ENCODE results near the gene ATP6AP1. TPM values are rescaled to one million over a fixed set of nuclear protein-coding genes. Genes with fewer than 3 reads are reported as not detected.

Gene ATP6AP1
- total and polyA plus RNA-seq, 2 donors (not counting 1 experiment from before 2014, with no cell fraction given), result 47.1 to 57.7 TPM

- Mint-ChIP-seq H3K9me3 (ENCODE audit: insufficient read depth) (no peaks in the 10 kb centered on the region), H3K4me3 (peak overlapping the region; percentile 79), H3K27me3 (no peaks in the 10 kb centered on the region), H3K27ac (peak overlapping the region; percentile 88), H3K4me1 (peaks cover 31% of the 10 kb centered on the region)
- Histone ChIP-seq H3K4me2 (replicated peaks; ENCODE audit: low read depth, low read length, poor library complexity, severe bottlenecking) (peak overlapping the region; percentile 77), H4K20me1 (ENCODE audit: control insufficient read depth, insufficient read depth, low read length, poor library complexity, severe bottlenecking) (no peaks in the 10 kb centered on the region), H3K79me2 (ENCODE audit: control insufficient read depth, insufficient read depth, low read length) (no peaks in the 10 kb centered on the region), H3K4me1 (ENCODE audit: control insufficient read depth in 2 of 2, insufficient read depth in 2 of 2, low read length in 2 of 2) (peaks cover 8 to 38% of the 10 kb centered on the region in 2 donors), H3K27me3 (replicated peaks in 1 of 4; ENCODE audit: control extremely low read depth in 1 of 4, control insufficient read depth in 3 of 4, insufficient read depth in 4 of 4, low read length in 3 of 4) (no peaks in the 10 kb centered on the region), H3K27ac (ENCODE audit: low read length in 2 of 2) (peak overlapping the region; percentile 69), H2AFZ (ENCODE audit: insufficient read depth, low read depth, low read length, poor library complexity, severe bottlenecking) (peak overlapping the region; percentile 60), H3K9ac (ENCODE audit: low read length) (peak overlapping the region; percentile 37), H3K9me3 (ENCODE audit: control extremely low read depth in 1 of 3, control insufficient read depth in 2 of 3, insufficient read depth in 1 of 3, low read length in 2 of 3) (no peaks in the 10 kb centered on the region), H3K36me3 (replicated peaks in 1 of 2; ENCODE audit: control extremely low read depth in 1 of 2, control insufficient read depth in 1 of 2, extremely low read depth in 1 of 2, insufficient read depth in 2 of 2, low read length in 1 of 2) (peaks cover 0 to under 1% of the 10 kb centered on the region in 2 experiments), H3K4me3 (ENCODE audit: control extremely low read depth in 1 of 5, extremely low read depth in 1 of 5, insufficient read depth in 1 of 5, low read depth in 2 of 5, low read length in 4 of 5) (peak overlapping the region; percentile 28 to 45 (median 36))
- no peak for DNase-seq
- TF ChIP-seq EZH2 (IDR thresholded peaks at IDR 0.05; ENCODE audit: borderline replicate concordance, insufficient read depth, low read depth, low read length, poor library complexity, severe bottlenecking), result no peak
- peak; percentile 3 for ATAC-seq (ENCODE audit: low read depth)
- POLR2A ChIA-PET, result interaction anchor here (0.8 to 4.5 kb wide), 3 partner anchors 10 to 139 kb away, joined by 3 to 31 read pairs (median 3); partner anchors contain the start of genes IKBKG and RPL10
- 40% methylated on average over 2 of the region's 10 CpGs for WGBS (ENCODE audit: insufficient coverage)
- intact Hi-C loops (cut with micrococcal nuclease), result no loop called here
- CTCF ChIA-PET, result interaction anchor here (0.6 to 2.4 kb wide), 3 partner anchors 9 to 604 kb away, joined by 3 to 7 read pairs (median 3); partner anchors contain the start of gene RPL10
Observed at GRCh38 chrX:154408659-154409221, 19.7 kb upstream of the ATP6AP1 start.

DNA sequence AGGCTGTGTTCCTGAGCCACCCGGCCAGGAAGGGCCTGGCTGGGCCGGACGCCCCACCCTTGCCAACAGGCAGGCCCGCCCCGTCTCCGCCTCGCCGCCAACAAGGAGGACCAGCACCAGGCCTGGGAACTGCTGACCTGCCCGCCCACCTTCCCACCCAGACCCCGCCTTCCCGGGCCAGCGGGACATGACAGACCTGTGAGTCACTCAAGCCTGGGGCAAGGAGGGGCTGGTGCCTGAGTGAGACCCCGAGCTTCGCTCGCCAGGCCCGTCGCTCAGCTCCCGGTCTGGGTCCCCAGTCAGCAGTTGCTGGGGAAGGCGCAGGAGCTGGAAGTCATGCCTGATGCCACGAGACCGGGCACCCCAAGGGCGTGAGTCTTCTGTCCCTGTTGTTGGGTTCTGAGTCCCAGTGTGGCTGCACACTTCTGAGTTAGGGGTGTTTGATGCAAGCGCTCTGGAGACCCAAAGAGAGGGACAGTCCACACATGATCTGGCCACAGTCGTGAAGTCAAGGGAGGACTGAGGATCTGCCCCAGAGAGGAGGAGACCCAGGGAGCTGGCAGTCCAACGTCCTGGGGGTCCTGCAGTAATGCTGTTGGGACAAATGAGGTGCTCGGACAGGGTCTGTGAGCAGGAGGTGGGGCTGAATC is 19.1 kb upstream of the ATP6AP1 start, which contains the start of gene DNASE1L1:
TSS of gene DNASE1L1 (minus strand) at position 33 of the 650 bp plus-strand sequence. CDS start 3,686 bp downstream, outside the sequence.
- peaks cover 31% of the 10 kb centered on the region for H3K4me1 Mint-ChIP-seq
- Histone ChIP-seq H4K20me1 (ENCODE audit: control insufficient read depth, insufficient read depth, low read length, poor library complexity, severe bottlenecking) (no peaks in the 10 kb centered on the region), H3K36me3 (replicated peaks in 1 of 2; ENCODE audit: control extremely low read depth in 1 of 2, control insufficient read depth in 1 of 2, extremely low read depth in 1 of 2, insufficient read depth in 2 of 2, low read length in 1 of 2) (no peaks in the 10 kb centered on the region), H2AFZ (ENCODE audit: insufficient read depth, low read depth, low read length, poor library complexity, severe bottlenecking) (peak within 1 kb of the TSS; percentile 60), H3K27me3 (replicated peaks in 1 of 4; ENCODE audit: control extremely low read depth in 1 of 4, control insufficient read depth in 3 of 4, insufficient read depth in 4 of 4, low read length in 3 of 4) (no peaks in the 10 kb centered on the region), H3K27ac (ENCODE audit: low read length in 2 of 2) (peak within 1 kb of the TSS; percentile 69), H3K4me2 (replicated peaks; ENCODE audit: low read depth, low read length, poor library complexity, severe bottlenecking) (peak within 1 kb of the TSS; percentile 77), H3K4me1 (ENCODE audit: control insufficient read depth in 2 of 2, insufficient read depth in 2 of 2, low read length in 2 of 2) (peaks cover 8 to 38% of the 10 kb centered on the region in 2 donors), H3K79me2 (ENCODE audit: control insufficient read depth, insufficient read depth, low read length) (no peaks in the 10 kb centered on the region), H3K9ac (ENCODE audit: low read length) (peak within 1 kb of the TSS; percentile 37), H3K9me3 (ENCODE audit: control extremely low read depth in 1 of 3, control insufficient read depth in 2 of 3, insufficient read depth in 1 of 3, low read length in 2 of 3) (no peaks in the 10 kb centered on the region), H3K4me3 (ENCODE audit: control extremely low read depth in 1 of 5, extremely low read depth in 1 of 5, insufficient read depth in 1 of 5, low read depth in 2 of 5, low read length in 4 of 5) (peak within 1 kb of the TSS; percentile 28 to 45 (median 36))
- 23% methylated on average over 13 of the region's 26 CpGs for WGBS (ENCODE audit: insufficient coverage)
- intact Hi-C loops (cut with micrococcal nuclease), result no loop called here
- CTCF ChIA-PET, result interaction anchor here (0.6 to 2.4 kb wide), 4 partner anchors 10 to 605 kb away, joined by 3 to 7 read pairs (median 3); partner anchors contain the start of genes HCFC1 and RPL10
- POLR2A ChIA-PET, result interaction anchor here (0.6 to 4.5 kb wide), 4 partner anchors 11 to 138 kb away, joined by 3 to 31 read pairs (median 3); partner anchors contain the start of genes IKBKG and RPL10
- DNase-seq, result peak; percentile 37
- H3K27ac Mint-ChIP-seq, result peak within 1 kb of the TSS; percentile 88
- no peaks in the 10 kb centered on the region for H3K9me3 Mint-ChIP-seq (ENCODE audit: insufficient read depth)
- ATAC-seq (ENCODE audit: low read depth), result peak; percentile 22
- no peaks in the 10 kb centered on the region for H3K27me3 Mint-ChIP-seq
- H3K4me3 Mint-ChIP-seq, result peak within 1 kb of the TSS; percentile 79
- TF ChIP-seq CTCF (IDR thresholded peaks at IDR 0.05), result no peak
- TF ChIP-seq EZH2 (IDR thresholded peaks at IDR 0.05; ENCODE audit: borderline replicate concordance, insufficient read depth, low read depth, low read length, poor library complexity, severe bottlenecking), result no peak
